Measurements from ENCODE around the gene HCRT.
"Not testable (repeated sequence)": the region's sequence is repeated elsewhere in the genome, so short reads cannot be mapped to it uniquely, and the experiment has no call there.

Gene HCRT

GRCh38 chr17:42141382-42141781 is 43.9 kb downstream of the HCRT start:
- Histone ChIP-seq H3K4me1 (ENCODE audit: control insufficient read depth, insufficient read depth, low read length) (peaks cover 10% of the 10 kb centered on the region), H3K27me3 (ENCODE audit: control insufficient read depth, insufficient read depth, low read length) (no peaks in the 10 kb centered on the region), H3K36me3 (ENCODE audit: control insufficient read depth, insufficient read depth, low read length) (peaks cover 15% of the 10 kb centered on the region), H3K9ac (ENCODE audit: low read length) (no peak overlapping the region), H3K4me3 (ENCODE audit: low read length) (no peak overlapping the region), H3K27ac (ENCODE audit: low read depth, low read length) (no peak overlapping the region)

- H3K4me1 ChIP-seq (ENCODE audit: control insufficient read depth, insufficient read depth, low read length); H3K27ac ChIP-seq (ENCODE audit: low read depth, low read length); H3K4me3 ChIP-seq (ENCODE audit: low read length); H3K9ac ChIP-seq (ENCODE audit: low read length); H3K27me3 ChIP-seq (ENCODE audit: control insufficient read depth, insufficient read depth, low read length): not testable (repeated sequence)
- peaks cover 15% of the 10 kb centered on the region for H3K36me3 ChIP-seq (ENCODE audit: control insufficient read depth, insufficient read depth, low read length)
Measured at GRCh38 chr17:42140690-42141089, 44.6 kb downstream of the HCRT start.

GRCh38 chr17:42138749-42139492 is 46.3 kb downstream of the HCRT start:
- Histone ChIP-seq H3K27me3 (ENCODE audit: control insufficient read depth, insufficient read depth, low read length) (no peaks in the 10 kb centered on the region), H3K27ac (ENCODE audit: low read depth, low read length) (peak overlapping the region; percentile 30), H3K36me3 (ENCODE audit: control insufficient read depth, insufficient read depth, low read length) (peaks cover 15% of the 10 kb centered on the region), H3K4me3 (ENCODE audit: low read length) (no peak overlapping the region), H3K4me1 (ENCODE audit: control insufficient read depth, insufficient read depth, low read length) (peaks cover 10% of the 10 kb centered on the region), H3K9ac (ENCODE audit: low read length) (no peak overlapping the region)

GRCh38 chr17:42136654-42137051 is 48.6 kb downstream of the HCRT start:
- Histone ChIP-seq H3K27ac (ENCODE audit: low read depth, low read length) (no peak overlapping the region), H3K9ac (ENCODE audit: low read length) (no peak overlapping the region), H3K4me1 (ENCODE audit: control insufficient read depth, insufficient read depth, low read length) (peaks cover 10% of the 10 kb centered on the region), H3K27me3 (ENCODE audit: control insufficient read depth, insufficient read depth, low read length) (no peaks in the 10 kb centered on the region), H3K4me3 (ENCODE audit: low read length) (peak overlapping the region; percentile 12), H3K36me3 (ENCODE audit: control insufficient read depth, insufficient read depth, low read length) (peaks cover 5% of the 10 kb centered on the region)

GRCh38 chr17:42135664-42136653 is 49.3 kb downstream of the HCRT start:
- Histone ChIP-seq H3K4me1 (ENCODE audit: control insufficient read depth, insufficient read depth, low read length) (peaks cover 10% of the 10 kb centered on the region), H3K36me3 (ENCODE audit: control insufficient read depth, insufficient read depth, low read length) (no peaks in the 10 kb centered on the region), H3K27ac (ENCODE audit: low read depth, low read length) (peak overlapping the region; percentile 6), H3K4me3 (ENCODE audit: low read length) (peak overlapping the region; percentile 12), H3K27me3 (ENCODE audit: control insufficient read depth, insufficient read depth, low read length) (no peaks in the 10 kb centered on the region), H3K9ac (ENCODE audit: low read length) (no peak overlapping the region)

- Histone ChIP-seq H3K9ac (ENCODE audit: low read length) (no peak overlapping the region), H3K27me3 (ENCODE audit: control insufficient read depth, insufficient read depth, low read length) (no peaks in the 10 kb centered on the region), H3K36me3 (ENCODE audit: control insufficient read depth, insufficient read depth, low read length) (no peaks in the 10 kb centered on the region), H3K27ac (ENCODE audit: low read depth, low read length) (no peak overlapping the region), H3K4me1 (ENCODE audit: control insufficient read depth, insufficient read depth, low read length) (peaks cover 10% of the 10 kb centered on the region), H3K4me3 (ENCODE audit: low read length) (no peak overlapping the region)
Measured at GRCh38 chr17:42135151-42135550, 50.1 kb downstream of the HCRT start.
